Spinal cord (tissue), 10 donors: Measurements from ENCODE around the gene ELP2. TPM values are rescaled to one million over a fixed set of nuclear protein-coding genes. Genes with fewer than 3 reads are reported as not detected.

Experiments
- DNase-seq, 6 donors: peaks; one replicate each; pipeline versions ENCODE4 v3.0.0 to v3.0.0-alpha.2; 2013 to 2015; ENCODE audit warnings: low spot score in 6 of 6, low read depth in 4 of 6
- H3K27ac ChIP-seq: one replicate; pipeline ENCODE4 v1.5.1; 2013; ENCODE audit warnings: low read depth, low read length, control low read depth
- H3K27me3 ChIP-seq: one replicate; pipeline ENCODE4 v1.6.1; 2013; ENCODE audit warnings: low read length; ENCODE audit not compliant: control insufficient read depth, insufficient read depth
- H3K36me3 ChIP-seq: one replicate; pipeline ENCODE4 v1.6.1; 2013; ENCODE audit warnings: low read length; ENCODE audit not compliant: control insufficient read depth, insufficient read depth
- H3K4me1 ChIP-seq: one replicate; pipeline ENCODE4 v1.6.1; 2013; ENCODE audit warnings: low read length; ENCODE audit not compliant: control insufficient read depth, insufficient read depth
- H3K4me3 ChIP-seq: one replicate; pipeline ENCODE4 v1.5.1; 2013; ENCODE audit warnings: low read depth, low read length, control low read depth
- H3K9me3 ChIP-seq: one replicate; pipeline ENCODE4 v1.6.1; 2013; ENCODE audit warnings: low read length; ENCODE audit not compliant: control insufficient read depth, insufficient read depth
- WGBS: methylation state at CpG from one replicate; pipeline ENCODE4 v1.1.5; 2013; ENCODE audit warnings: missing lambda C conversion rate; ENCODE audit not compliant: insufficient coverage; 5-methylcytosine and 5-hydroxymethylcytosine counted together
- polyA plus RNA-seq, 2 donors: library from polyadenylated mRNA; unstranded; fragments of 120-200 nt; gene quantifications; one replicate each; pipeline ENCODE4 v1.2.1, GENCODE V29; 2013; ENCODE audit not compliant: insufficient read length in 2 of 2
- total RNA-seq, 2 donors: library from RNA; depleted of rRNA in 1 of 2; stranded (reverse); fragments of 120-200 nt in 1 of 2; fragments of >200 nt in 1 of 2; gene quantifications; one replicate each; pipeline versions ENCODE4 v1.2.3 to v1.2.4, GENCODE V29; 2013 to 2014
- donor health status: healthy.

The ELP2 gene
- total and polyA plus RNA-seq, 4 donors = 58.6 to 167 (median 84.9) TPM

DNA sequence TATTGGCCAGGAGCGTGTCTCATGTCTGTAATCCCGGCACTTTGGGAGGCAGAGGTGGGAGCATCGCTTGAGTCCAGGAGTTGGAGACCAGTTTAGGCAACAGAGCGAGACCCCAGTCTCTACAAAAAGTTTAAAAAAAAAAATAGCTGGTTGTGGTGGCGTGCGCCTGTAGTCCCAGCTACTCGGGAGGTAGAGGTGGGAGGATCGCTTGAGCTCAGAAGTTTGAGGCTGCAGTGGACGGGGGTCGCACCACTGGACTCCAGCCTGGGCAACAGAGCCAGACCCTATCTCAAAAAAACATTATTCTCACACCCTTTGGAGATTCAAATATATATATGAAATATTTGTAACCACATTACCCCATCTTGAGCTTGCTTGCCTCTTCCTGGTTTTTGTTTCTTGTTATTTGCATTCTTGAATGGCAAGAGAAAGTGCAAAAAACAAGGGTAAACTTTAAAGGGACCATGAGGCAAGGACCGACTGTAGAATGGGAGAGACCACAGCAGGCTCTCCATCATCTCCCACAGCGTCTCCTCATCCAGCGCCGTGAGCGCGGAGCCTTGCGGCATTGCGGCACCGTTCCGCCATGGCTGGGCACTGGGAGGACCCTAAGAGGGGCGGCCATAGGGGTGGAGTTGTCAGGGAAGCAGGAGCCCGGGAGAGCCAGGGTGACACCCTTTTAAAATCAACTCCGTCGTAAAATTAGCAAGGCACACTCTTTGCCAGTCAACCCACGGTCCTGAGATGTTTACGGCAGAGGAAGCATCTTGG lies 1.4 kb downstream of the ELP2 start:
- no peak for DNase-seq
- Histone ChIP-seq H3K4me3 (peak overlapping the region; percentile 96), H3K9me3 (no peaks in the 10 kb centered on the region), H3K27me3 (no peaks in the 10 kb centered on the region), H3K27ac (no peak overlapping the region), H3K36me3 (peaks cover 3% of the 10 kb centered on the region), H3K4me1 (peaks cover 8% of the 10 kb centered on the region)
- WGBS = 80% methylated on average over 8 of the region's 26 CpGs

DNA sequence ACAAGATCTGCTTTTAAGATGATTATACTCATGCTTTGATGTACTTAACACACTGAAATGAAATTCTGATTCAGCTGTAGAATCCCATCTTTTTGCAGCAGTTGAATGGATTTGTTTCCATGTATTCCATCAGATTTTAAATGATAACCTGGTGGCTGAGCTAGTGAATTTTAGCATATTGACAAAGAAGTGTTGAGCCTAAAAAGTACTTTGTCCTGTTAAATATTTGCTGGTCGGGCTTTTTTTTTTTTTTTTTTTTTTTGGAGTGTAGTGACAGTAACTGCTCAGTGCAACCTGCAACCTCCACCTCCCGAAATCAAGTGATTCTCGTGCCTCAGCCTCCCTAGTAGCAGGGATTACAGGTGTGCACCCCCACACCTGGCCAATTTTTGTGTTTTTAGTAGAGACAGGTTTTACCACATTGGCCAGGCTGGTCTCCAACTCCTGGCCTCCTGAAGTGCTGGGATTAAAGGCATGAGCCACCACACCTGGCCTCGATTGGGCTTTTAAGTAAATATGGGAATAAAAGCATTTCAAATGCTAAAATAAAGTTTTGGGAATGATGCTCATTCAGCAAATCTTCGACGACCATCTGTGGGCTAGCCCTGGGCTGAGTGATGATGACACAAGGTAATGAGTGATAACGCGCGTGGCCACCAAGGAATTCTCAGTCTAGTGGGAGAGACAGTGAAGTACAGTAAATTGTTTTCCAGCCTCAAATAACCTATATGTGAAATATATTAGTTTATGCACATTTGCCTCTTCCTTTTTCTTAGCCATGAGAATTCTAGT lies 2.2 kb downstream of the ELP2 start:
- Histone ChIP-seq H3K4me3 (no peak overlapping the region), H3K27ac (no peak overlapping the region), H3K27me3 (no peaks in the 10 kb centered on the region), H3K4me1 (peaks cover 8% of the 10 kb centered on the region), H3K36me3 (peaks cover 6% of the 10 kb centered on the region), H3K9me3 (no peaks in the 10 kb centered on the region)
- 100% methylated on average over 3 of the region's 9 CpGs for WGBS
- no peak for DNase-seq

DNA sequence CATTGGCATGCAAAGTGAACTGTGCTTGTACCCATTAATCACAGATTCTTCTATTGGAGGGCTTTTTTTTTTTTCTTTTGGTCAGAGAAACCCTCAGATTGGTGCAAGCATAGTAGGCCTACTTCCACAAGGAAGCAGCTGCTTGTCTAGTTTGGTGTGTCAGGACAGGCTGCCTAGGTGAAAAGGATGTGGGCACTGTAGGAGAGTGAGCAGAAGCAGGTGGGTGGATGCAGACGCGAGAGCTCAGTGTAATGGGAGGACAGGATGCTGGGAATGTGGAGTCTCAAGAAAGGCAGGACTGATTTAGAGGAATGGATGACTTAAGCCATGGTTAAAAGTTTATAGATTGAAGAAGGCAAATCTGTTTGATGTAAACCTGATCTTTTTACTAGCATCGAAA lies 3.1 kb downstream of the ELP2 start:
- Histone ChIP-seq H3K36me3 (peaks cover 6% of the 10 kb centered on the region), H3K27me3 (no peaks in the 10 kb centered on the region), H3K4me1 (peaks cover 8% of the 10 kb centered on the region), H3K9me3 (no peaks in the 10 kb centered on the region), H3K27ac (no peak overlapping the region), H3K4me3 (no peak overlapping the region)
- WGBS = 82% methylated on average over 2 of the region's 3 CpGs
- no peak for DNase-seq

DNA sequence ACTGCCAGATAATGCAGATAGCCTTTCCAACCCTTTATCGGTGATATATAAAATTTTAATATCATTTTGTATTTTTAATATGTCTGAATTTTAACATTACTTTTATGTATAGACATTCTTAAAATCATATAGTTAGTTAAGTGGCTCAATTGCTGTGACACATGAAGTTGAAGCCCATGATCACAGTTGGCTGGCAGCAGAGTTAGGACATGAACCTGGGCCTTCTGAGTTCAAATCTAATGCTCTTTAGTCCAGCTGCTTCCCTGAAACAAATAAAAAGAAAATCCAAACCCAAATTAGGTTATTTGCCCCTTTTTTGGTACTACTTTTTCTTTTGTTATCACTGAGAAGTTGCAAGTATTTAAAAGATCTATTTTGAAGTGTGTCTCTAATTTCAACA lies 5.6 kb downstream of the ELP2 start:
- peaks cover 15% of the 10 kb centered on the region for H3K36me3 ChIP-seq
- no CpG with 5 or more reads among the region's 1 CpG for WGBS
- H3K9me3 ChIP-seq = no peaks in the 10 kb centered on the region
- H3K4me1 ChIP-seq = peaks cover 8% of the 10 kb centered on the region
- no peak overlapping the region for H3K4me3 ChIP-seq
- no peak for DNase-seq
- no peaks in the 10 kb centered on the region for H3K27me3 ChIP-seq
- no peak overlapping the region for H3K27ac ChIP-seq

DNA sequence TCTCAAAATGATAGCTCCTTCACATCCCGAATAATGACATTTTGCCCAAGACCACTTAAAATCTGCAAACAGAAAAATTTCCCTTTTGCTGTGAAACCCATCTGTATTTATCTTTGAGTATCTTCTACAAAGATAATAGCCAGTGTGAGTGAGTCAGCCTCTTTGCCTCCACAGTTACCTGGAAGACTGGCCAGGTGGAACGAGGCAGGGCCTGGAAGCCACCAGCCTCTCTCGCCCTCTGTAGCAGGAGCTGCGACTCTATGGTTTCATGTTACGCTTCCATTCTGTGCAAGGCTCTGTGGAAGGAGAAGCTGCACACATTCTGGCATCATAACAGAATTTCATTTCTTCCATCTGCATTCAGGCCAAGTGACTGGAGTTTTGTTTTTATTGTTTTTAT lies 9.5 kb downstream of the ELP2 start:
- peaks cover 21% of the 10 kb centered on the region for H3K36me3 ChIP-seq
- no peaks in the 10 kb centered on the region for H3K27me3 ChIP-seq
- no peaks in the 10 kb centered on the region for H3K4me1 ChIP-seq
- H3K27ac ChIP-seq = no peak overlapping the region
- DNase-seq = no peak
- H3K4me3 ChIP-seq = no peak overlapping the region
- 83% methylated on average over 3 of the region's 5 CpGs for WGBS
- no peaks in the 10 kb centered on the region for H3K9me3 ChIP-seq

DNA sequence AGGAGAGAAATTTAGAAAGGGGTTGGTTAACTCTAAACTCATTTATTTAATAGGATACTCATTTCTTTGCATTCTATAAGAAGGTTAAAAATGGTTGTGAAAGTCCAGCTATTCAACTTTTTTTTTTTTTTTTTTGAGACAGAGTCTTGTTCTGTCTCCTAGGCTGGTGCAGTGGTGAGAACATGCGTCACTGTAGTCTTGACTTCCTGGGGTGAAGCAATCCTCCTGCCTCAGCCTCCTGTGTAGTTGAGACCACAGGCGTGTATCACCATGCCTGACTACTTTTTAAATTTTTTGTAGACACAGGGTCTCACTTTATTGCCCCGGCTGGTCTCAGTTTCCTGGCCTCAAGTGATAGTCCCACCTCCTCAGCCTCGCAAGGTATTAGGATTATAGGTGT lies 11.9 kb downstream of the ELP2 start:
- Histone ChIP-seq H3K27me3 (no peaks in the 10 kb centered on the region), H3K27ac (no peak overlapping the region), H3K9me3 (no peaks in the 10 kb centered on the region), H3K4me1 (no peaks in the 10 kb centered on the region), H3K36me3 (peaks cover 18% of the 10 kb centered on the region), H3K4me3 (no peak overlapping the region)
- WGBS = 80% methylated on average over 1 of the region's 4 CpGs
- DNase-seq = no peak

DNA sequence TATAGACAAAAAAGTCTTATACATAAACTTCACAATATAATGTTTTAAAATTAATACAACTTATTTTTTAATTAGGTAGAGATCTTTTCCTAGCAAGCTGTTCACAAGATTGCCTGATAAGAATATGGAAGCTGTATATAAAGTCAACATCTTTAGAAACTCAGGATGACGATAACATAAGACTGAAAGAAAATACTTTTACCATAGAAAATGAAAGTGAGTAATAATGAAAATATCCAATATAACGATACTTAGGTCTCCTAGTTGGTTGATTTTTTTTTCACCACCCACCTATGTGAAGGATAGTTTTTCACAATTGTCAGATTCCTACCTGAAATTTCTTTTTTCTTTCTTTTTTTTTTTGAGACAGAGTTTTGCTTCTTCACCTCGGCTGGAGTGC lies 13.1 kb downstream of the ELP2 start:
- Histone ChIP-seq H3K27ac (no peak overlapping the region), H3K9me3 (no peaks in the 10 kb centered on the region), H3K27me3 (no peaks in the 10 kb centered on the region), H3K4me1 (no peaks in the 10 kb centered on the region), H3K4me3 (no peak overlapping the region), H3K36me3 (peaks cover 26% of the 10 kb centered on the region)
- DNase-seq = no peak
- 90% methylated on average over 1 of the region's 3 CpGs for WGBS

DNA sequence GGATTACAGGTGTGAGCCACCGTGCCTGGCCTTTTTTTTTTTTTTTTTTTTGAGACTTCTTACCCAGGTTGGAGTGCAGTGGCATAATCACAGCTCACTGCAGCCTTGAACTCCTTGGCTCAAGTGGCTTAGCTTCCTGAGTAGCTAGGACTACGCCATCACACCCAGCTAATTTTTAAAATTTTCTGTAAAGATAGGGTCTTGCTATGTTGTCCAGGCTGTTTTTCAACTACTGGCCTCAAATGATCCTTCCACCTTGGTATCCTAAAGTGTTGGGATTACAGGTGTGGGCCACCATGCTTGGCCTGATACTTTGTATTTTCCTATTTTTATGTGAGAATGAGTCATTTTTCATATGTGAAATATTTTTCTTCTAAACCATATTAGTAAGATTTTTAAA lies 13.7 kb downstream of the ELP2 start:
- no peaks in the 10 kb centered on the region for H3K4me1 ChIP-seq
- DNase-seq = no peak
- H3K27ac ChIP-seq = no peak overlapping the region
- no peak overlapping the region for H3K4me3 ChIP-seq
- peaks cover 32% of the 10 kb centered on the region for H3K36me3 ChIP-seq
- no peaks in the 10 kb centered on the region for H3K27me3 ChIP-seq
- 83% methylated on average over 1 of the region's 2 CpGs for WGBS
- no peaks in the 10 kb centered on the region for H3K9me3 ChIP-seq

DNA sequence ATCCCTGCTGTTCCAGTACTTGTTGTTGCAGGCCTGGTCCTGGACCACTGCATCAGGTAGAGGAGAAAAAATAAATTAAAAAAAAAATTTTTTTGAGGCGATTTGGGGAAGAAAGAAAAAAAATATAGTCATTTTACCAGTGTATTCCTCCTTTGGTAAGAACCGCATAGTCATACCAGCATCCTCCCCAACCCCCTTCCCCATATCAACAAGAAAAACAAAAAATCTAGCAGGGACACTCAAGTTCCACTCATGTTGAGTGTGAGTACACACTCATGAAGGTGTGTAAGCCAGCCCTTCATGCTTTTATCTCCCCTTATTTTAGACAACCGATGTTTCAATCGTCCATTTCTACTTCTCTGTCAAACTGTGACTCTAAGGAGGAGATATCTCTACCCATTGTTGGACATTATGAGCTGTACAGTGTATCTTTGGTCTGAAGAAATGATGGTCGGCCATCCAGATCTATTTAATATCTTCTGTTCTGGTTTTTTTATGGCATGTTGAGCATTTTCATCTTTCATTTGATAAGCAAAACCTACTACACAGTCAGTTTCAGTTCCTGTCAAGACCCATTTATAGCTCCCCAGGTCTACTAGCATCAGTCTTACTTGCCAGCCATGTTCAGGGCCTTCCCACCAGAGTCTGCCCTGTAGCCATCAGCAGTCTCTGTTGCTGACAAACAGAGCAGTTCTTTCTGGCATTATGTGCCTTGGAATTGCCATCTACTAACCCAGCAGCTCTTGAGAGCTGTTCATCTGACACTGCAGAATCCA lies 20.0 kb downstream of the ELP2 start:
- WGBS = no CpG with 5 or more reads among the region's 5 CpGs
- Histone ChIP-seq H3K27me3 (no peaks in the 10 kb centered on the region), H3K27ac (no peak overlapping the region), H3K4me3 (no peak overlapping the region), H3K36me3 (peaks cover 31% of the 10 kb centered on the region), H3K9me3 (no peaks in the 10 kb centered on the region), H3K4me1 (no peaks in the 10 kb centered on the region)
- DNase-seq = no peak
